NT2/D1 (cell line): ENCODE measurements around the gene REXO1.

Experiments used
- SUZ12 ChIP-seq: IDR thresholded peaks from 2 replicates; pipeline ENCODE4 v1.6.1; 2011; ENCODE audit not compliant: insufficient read length, insufficient read depth; ENCODE audit errors: extremely low read depth
- YY1 ChIP-seq: IDR thresholded peaks from 2 replicates; pipeline ENCODE4 v1.6.1; 2011; ENCODE audit not compliant: insufficient read length, insufficient read depth
- ZNF274 ChIP-seq: IDR thresholded peaks from 2 replicates; pipeline ENCODE4 v1.6.1; 2011; ENCODE audit warnings: mild to moderate bottlenecking, low read depth, low read length

DNA sequence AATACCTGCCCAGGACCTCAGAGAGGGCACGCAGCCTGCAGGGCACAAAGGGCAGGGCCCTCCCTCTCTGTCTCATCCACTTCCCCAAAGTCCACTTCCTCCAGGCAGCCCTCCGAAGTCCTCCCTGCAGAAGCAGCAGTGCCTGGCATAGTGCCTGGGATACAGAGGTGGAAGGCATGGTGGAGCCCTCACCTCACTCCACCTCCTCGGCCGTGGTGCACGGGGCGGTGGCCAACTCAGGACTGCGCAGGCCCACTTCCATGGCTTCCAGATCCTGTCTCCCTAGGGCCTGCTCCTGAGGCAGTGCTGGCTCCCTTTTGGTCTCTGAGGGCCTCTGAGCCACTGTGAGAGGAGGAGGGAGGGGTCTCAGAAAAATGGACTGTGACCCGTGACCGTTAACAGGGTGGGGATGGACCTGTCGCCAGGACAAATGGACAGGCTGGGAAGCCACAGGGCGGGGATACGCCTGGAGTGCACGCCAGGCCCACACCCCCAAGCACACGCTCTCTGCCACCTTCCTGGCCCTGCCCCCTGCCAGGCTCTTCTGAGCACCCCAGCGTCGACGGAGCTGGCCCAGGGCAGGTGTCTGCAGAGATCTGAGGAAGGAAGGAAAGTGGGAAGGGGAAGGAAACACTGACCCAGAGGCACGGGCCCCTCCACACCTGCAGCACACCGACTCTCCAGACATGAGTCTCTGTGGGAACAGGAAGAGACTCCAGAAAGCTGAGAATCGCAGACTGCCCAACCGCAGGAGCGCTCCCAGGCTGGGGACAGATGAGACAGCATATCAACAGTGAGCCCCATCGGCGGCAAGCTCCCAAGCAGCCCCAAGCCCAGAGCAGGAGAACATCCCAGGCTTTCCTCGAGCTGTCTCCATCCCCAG lies 8.4 kb downstream of the REXO1 start:
- TF ChIP-seq SUZ12 (no peak), YY1 (no peak), ZNF274 (no peak)
